Adrenal gland (tissue), 12 donors: ENCODE results near the gene PITHD1. TPM values are rescaled to one million over a fixed set of nuclear protein-coding genes. Genes with fewer than 3 reads are reported as not detected.

Experiments used
- DNase-seq, 7 donors: peaks; one replicate each; pipeline ENCODE4 v3.0.0-alpha.2; 2019 to 2020
- H3K27ac ChIP-seq, 5 donors: fragments of 200-600 bp; sonication (generic) in 4 of 5; 1 replicate in 3 of 5; 2 replicates in 2 of 5; pipeline versions ENCODE4 v1.5.1 to v1.8.0; 2016 to 2020; ENCODE audit warnings: mild to moderate bottlenecking in 1 of 5
- H3K27me3 ChIP-seq: fragments of 200-600 bp; 2 replicates; pipeline ENCODE4 v1.8.0; 2021
- H3K36me3 ChIP-seq, 2 donors: fragments of 200-600 bp; replicated peaks in 1 of 2; 1 replicate in 1 of 2; 2 replicates in 1 of 2; pipeline versions ENCODE4 v1.5.1 to v1.8.0; 2018 to 2022
- H3K4me1 ChIP-seq, 2 donors: fragments of 200-600 bp; replicated peaks in 1 of 2; 1 replicate in 1 of 2; 2 replicates in 1 of 2; pipeline versions ENCODE4 v1.5.1 to v1.8.0; 2018 to 2021
- H3K4me3 ChIP-seq, 4 donors: fragments of 200-600 bp; sonication (generic) in 3 of 4; one replicate each; pipeline ENCODE4 v1.5.1; 2016 to 2018
- H3K9me3 ChIP-seq, 3 donors: fragments of 200-600 bp; sonication (generic) in 1 of 3; replicated peaks in 1 of 3; 1 replicate in 2 of 3; 2 replicates in 1 of 3; pipeline versions ENCODE4 v1.5.1 to v1.8.0; 2016 to 2021
- CTCF ChIP-seq, 6 experiments: fragments of 450-650 bp in 4 of 6; fragments of 200-600 bp in 2 of 6; sonication (generic) in 1 of 6; IDR thresholded peaks; 1 replicate in 5 of 6; 2 replicates in 1 of 6; pipeline versions ENCODE4 v1.5.1 to v1.8.0; 2016 to 2021; ENCODE audit warnings: antibody characterized with exemption in 6 of 6, mild to moderate bottlenecking in 2 of 6, moderate library complexity in 1 of 6
- POLR2A ChIP-seq, 2 donors: fragments of 450-650 bp; IDR thresholded peaks; one replicate each; pipeline ENCODE4 v1.6.1; 2017; ENCODE audit warnings: antibody characterized with exemption in 2 of 2, mild to moderate bottlenecking in 2 of 2, moderate library complexity in 1 of 2
- WGBS, 4 donors: extraction: QIAGEN DNeasy Blood & Tissue Kit in 2 of 4; methylation state at CpG; one replicate each; pipeline versions ENCODE4 v1.1.5 to v1.1.7; 2013 to 2017; 5-methylcytosine and 5-hydroxymethylcytosine counted together
- intact Hi-C, 2 donors: fragments of 100-400 bp; cut with DNase I; formaldehyde crosslinking; loops; one replicate each; pipeline versions ENCODE4 v1.14.1 to v1.15.0; 2022 to 2023
- polyA plus RNA-seq, 3 donors: library from polyadenylated mRNA; stranded (reverse); fragments of 200-250 nt in 2 of 3; fragments of 350-450 nt in 1 of 3; fragmentation: Illumina TruSeq in 1 of 3; extraction: RNeasy Lipid Tissue Mini Kit (QIAGEN cat#74804) in 1 of 3; gene quantifications; one replicate each; pipeline ENCODE4 v1.2.3, GENCODE V29; 2013 to 2014
- total RNA-seq, 9 donors: library from RNA; depleted of rRNA in 4 of 9; stranded (reverse); fragments of >200 nt in 4 of 9; fragments of 120-200 nt in 1 of 9; fragmentation: NEBNext Ultra II Directional in 1 of 9; extraction: Animal tissue kit (Norgen Biotek cat#: 25700) in 1 of 9; gene quantifications; one replicate each; pipeline versions ENCODE4 v1.1.0 to v1.2.4, GENCODE V29; 2013 to 2023
- donor health status: healthy with polysubstance abuse.
- donor health status: Bipolar disorder and iron deficiency.
- donor health status: DM: yes; HTN: yes; CAD: no.
- donor health status: DM: no; HTN: no; CAD: no.
- donor health status: DM: no; HTN: no; CAD: no.
- donor health status: DM: yes; HTN: yes; CAD: no.

Gene PITHD1
- total and polyA plus RNA-seq, 12 donors: 41.9 to 104 (median 63.0) TPM

- Histone ChIP-seq H3K4me1 (peaks cover 11 to 32% of the 10 kb centered on the region in 2 donors), H3K36me3 (peaks cover 0 to 13% of the 10 kb centered on the region in 2 donors), H3K9me3 (no peaks in the 10 kb centered on the region), H3K27me3 (no peaks in the 10 kb centered on the region), H3K4me3 (no peak overlapping the region), H3K27ac (no peak overlapping the region)
- 22 to 42% (median 33%) methylated on average over 1 of the region's 1 CpG for WGBS, 4 donors
- no peak for DNase-seq
- intact Hi-C loops: no loop called here
- no peak for TF ChIP-seq POLR2A (IDR thresholded peaks at IDR 0.05)
- TF ChIP-seq CTCF (IDR thresholded peaks at IDR 0.05): peak; percentile 6 to 33 (median 24)
Measured at GRCh38 chr1:23745515-23745914, 32.7 kb upstream of the PITHD1 start.

- peaks cover 11 to 41% of the 10 kb centered on the region in 2 donors for H3K4me1 ChIP-seq
- no peak overlapping the region for H3K27ac ChIP-seq
- 45 to 59% (median 48%) methylated on average over 3 of the region's 3 CpGs for WGBS, 4 donors
Measured at GRCh38 chr1:23748016-23748415, 30.2 kb upstream of the PITHD1 start.

GRCh38 chr1:23751050-23751814, 27.0 kb upstream of the PITHD1 start:
- peak; percentile 69 to 92 (median 84) for DNase-seq
- 22 to 45% (median 39%) methylated on average over 11 of the region's 11 CpGs for WGBS, 4 donors
- H3K27ac ChIP-seq: peak overlapping the region in 2 of 5 donors; percentile 39 to 65
- H3K27me3 ChIP-seq: no peaks in the 10 kb centered on the region
- intact Hi-C loops: loop anchor here in 1 of 2 donors (10.0 kb wide), 1 partner anchor 56 kb away; the partner anchor contains the start of gene RPL11
- TF ChIP-seq CTCF (IDR thresholded peaks at IDR 0.05) (peak; percentile 46 to 74 (median 64)), POLR2A (IDR thresholded peaks at IDR 0.05) (no peak)
- H3K9me3 ChIP-seq: no peaks in the 10 kb centered on the region
- H3K4me1 ChIP-seq: peaks cover 0 to 29% of the 10 kb centered on the region in 2 donors
- H3K4me3 ChIP-seq: no peak overlapping the region
- H3K36me3 ChIP-seq: peaks cover 0 to 71% of the 10 kb centered on the region in 2 donors

More at GRCh38 chr1:23748016-23748415, 30.2 kb upstream of the PITHD1 start:
- Histone ChIP-seq H3K36me3 (peaks cover 0 to 38% of the 10 kb centered on the region in 2 donors), H3K27me3 (no peaks in the 10 kb centered on the region), H3K4me3 (no peak overlapping the region), H3K9me3 (no peaks in the 10 kb centered on the region)
- no peak for TF ChIP-seq CTCF (IDR thresholded peaks at IDR 0.05)
- no peak for TF ChIP-seq POLR2A (IDR thresholded peaks at IDR 0.05)
- intact Hi-C loops: no loop called here
- no peak for DNase-seq

GRCh38 chr1:23751815-23752200, 26.4 kb upstream of the PITHD1 start:
- peaks cover 0 to 76% of the 10 kb centered on the region in 2 donors for H3K36me3 ChIP-seq
- H3K4me1 ChIP-seq: peaks cover 0 to 27% of the 10 kb centered on the region in 2 donors
- DNase-seq: peak in 1 of 7 donors; percentile 8
- no peak overlapping the region for H3K4me3 ChIP-seq
- intact Hi-C loops: loop anchor here in 1 of 2 donors (10.0 kb wide), 1 partner anchor 57 kb away; the partner anchor contains the start of gene RPL11
- WGBS, 4 donors: 53 to 62% (median 61%) methylated on average over 4 of the region's 4 CpGs
- H3K27ac ChIP-seq: peak overlapping the region in 2 of 5 donors; percentile 33 to 39
- no peak for TF ChIP-seq CTCF (IDR thresholded peaks at IDR 0.05)
- TF ChIP-seq POLR2A (IDR thresholded peaks at IDR 0.05): no peak
- H3K27me3 ChIP-seq: no peaks in the 10 kb centered on the region
- no peaks in the 10 kb centered on the region for H3K9me3 ChIP-seq
